ENCODE data around the gene VEGFB.

Gene VEGFB

DNA sequence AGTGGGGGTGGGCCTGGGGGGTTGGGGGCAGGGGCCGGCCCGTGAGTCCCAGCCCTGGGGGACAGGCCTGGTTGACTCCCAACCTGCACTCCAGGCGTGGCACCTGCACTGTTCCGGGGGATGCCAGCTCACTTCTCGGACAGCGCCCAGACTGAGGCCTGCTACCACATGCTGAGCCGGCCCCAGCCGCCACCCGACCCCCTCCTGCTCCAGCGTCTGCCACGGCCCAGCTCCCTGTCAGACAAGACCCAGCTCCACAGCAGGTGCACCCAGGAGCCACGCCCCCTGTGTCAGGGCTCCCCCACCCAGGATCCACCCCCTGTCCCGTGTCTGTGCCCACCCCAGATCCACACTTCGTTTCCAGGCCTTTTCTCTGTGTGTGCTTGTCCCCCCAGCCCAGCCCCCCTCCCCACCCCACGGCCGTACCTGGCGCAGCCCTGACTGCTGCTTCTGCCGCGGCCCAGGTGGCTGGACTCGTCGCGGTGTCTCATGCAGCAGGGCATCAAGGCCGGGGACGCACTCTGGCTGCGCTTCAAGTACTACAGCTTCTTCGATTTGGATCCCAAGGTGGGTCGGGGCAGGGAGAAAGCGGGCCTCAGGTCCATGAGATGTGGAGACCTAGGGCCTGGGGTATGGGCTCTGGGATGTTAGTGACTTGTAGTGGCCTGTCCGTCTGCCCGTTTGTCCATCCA is 23.1 kb upstream of the VEGFB start:
- no peak for DNase-seq

DNA sequence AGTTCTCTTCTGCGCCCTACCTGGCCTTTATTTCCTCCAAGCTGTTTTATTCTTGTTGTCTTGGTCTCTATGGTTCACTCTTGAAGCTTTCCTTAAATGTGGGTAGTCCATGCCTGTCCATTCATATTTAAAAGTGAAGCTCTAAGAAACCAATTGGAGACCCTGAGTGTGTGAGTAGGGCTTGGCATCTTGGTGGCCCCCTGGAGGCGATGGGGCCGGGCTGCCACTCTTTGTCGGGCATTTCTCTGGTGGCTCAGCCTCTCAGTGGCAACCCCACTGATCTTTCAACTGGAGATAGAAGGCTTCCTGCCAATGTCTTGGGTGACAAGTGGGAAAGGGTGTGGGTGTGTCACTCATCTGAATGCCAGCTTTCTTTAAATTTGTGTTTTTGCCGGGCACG is 17.5 kb upstream of the VEGFB start:
- DNase-seq = no peak

DNA sequence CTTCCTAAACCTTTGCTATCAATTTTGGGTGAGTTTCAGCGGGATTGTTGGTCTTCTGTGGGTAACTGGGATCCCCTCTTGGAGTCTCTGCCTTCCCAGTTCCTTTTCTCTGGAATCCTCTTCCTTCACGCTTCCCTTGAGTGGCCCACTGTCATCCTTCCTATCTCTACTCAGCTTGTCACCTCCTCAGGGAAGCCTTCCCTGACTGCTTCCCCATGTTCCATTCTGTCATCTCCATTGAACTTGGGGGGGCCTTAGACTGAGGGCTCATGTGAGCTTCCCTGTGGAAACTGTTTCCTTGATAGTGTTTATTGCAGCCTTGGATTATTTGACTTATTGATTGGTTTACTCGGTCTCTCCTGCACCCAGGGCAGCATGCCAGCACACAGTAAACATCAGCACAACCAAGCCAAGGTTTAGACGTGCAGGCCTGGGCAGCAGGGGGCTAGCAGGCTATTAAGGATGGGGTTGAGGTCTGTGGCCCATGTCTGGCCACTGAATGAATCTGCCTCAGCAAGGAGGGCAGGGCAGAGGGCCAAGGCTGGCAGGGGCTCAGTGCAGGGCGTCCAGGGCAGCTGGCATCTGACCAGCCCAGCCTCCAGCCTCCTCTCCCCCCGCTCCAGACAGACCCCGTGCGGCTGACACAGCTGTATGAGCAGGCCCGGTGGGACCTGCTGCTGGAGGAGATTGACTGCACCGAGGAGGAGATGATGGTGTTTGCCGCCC is 15.6 kb upstream of the VEGFB start:
- no peak for DNase-seq

DNA sequence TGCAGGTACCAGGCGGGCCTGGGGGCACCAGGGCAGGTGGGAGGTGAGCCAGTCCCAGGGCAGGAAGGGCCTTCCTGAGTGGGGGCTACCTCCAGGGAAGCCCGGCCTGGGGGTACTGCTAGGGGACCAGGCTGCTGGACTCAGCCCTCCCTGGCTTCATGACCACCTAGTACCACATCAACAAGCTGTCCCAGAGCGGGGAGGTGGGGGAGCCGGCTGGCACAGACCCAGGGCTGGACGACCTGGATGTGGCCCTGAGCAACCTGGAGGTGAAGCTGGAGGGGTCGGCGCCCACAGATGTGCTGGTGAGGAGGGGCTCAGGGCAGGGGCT is 15.1 kb upstream of the VEGFB start:
- DNase-seq = no peak

DNA sequence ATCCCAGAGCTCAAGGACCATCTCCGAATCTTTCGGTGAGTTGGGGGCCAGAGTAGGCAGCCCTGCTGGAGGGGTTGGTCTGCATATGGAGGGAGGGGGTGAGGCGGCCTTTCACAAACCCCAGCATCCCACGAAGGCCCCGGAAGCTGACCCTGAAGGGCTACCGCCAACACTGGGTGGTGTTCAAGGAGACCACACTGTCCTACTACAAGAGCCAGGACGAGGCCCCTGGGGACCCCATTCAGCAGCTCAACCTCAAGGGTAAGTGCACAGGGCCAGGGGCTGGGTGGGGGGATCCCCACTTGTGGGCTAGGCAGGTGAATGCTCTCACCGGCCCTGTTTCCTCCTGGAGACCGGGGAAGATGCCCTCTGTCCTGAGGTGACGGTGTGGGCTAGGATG is 14.6 kb upstream of the VEGFB start:
- DNase-seq = no peak

DNA sequence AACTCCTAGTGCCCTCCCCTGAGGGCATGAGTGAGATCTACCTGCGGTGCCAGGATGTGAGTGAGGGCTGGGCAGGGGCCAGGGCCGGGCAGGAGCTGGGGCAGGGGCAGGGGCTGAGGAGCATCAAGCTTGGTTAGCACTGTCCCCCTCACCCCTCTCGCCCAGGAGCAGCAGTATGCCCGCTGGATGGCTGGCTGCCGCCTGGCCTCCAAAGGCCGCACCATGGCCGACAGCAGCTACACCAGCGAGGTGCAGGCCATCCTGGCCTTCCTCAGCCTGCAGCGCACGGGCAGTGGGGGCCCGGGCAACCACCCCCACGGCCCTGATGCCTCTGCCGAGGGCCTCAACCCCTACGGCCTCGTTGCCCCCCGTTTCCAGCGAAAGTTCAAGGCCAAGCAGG is 14.1 kb upstream of the VEGFB start:
- no peak for DNase-seq

DNA sequence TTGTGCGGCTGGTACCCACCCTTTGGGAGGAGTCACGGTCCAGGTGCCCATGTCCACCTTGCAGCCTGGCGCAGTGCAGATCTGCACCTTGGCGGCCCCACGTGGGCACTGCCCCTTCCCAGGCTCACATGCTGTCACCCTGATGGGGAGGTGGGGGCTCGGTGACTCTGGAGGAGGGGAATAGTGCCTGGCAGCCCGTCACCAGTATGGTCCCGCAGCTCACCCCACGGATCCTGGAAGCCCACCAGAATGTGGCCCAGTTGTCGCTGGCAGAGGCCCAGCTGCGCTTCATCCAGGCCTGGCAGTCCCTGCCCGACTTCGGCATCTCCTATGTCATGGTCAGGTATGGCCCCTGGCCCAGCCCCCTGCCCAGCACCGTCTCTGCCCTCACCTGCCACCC is 13.6 kb upstream of the VEGFB start:
- no peak for DNase-seq

DNA sequence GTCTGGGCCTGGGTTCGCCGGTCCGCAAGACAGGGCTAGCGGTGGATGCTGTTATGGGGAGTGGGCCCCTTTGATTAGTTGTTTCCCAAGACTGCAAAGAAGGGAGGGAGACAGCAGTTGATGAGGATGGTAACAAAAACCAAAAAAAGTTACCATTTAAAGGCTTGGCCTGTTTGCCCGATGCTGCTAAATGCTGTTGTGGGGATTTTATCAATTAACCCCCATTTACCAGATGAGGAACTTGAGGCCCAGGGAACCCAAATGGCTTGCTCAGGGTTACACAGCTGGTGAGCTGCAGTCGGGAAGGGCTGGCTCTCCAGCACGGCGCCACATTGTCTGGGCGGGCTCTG is 11.8 kb upstream of the VEGFB start:
- no peak for DNase-seq

DNA sequence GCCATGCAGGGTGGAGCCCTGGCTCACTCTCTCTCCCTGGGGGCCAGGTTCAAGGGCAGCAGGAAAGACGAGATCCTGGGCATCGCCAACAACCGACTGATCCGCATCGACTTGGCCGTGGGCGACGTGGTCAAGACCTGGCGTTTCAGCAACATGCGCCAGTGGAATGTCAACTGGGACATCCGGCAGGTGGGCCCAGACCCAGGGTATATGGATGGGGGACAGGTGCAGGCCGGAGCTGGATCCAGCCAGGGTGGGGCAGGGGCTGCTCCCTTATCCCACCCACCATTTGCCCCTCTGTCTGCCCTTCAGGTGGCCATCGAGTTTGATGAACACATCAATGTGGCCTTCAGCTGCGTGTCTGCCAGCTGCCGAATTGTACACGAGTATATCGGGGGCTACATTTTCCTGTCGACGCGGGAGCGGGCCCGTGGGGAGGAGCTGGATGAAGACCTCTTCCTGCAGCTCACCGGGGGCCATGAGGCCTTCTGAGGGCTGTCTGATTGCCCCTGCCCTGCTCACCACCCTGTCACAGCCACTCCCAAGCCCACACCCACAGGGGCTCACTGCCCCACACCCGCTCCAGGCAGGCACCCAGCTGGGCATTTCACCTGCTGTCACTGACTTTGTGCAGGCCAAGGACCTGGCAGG is 11.3 kb upstream of the VEGFB start:
- no peak for DNase-seq

DNA sequence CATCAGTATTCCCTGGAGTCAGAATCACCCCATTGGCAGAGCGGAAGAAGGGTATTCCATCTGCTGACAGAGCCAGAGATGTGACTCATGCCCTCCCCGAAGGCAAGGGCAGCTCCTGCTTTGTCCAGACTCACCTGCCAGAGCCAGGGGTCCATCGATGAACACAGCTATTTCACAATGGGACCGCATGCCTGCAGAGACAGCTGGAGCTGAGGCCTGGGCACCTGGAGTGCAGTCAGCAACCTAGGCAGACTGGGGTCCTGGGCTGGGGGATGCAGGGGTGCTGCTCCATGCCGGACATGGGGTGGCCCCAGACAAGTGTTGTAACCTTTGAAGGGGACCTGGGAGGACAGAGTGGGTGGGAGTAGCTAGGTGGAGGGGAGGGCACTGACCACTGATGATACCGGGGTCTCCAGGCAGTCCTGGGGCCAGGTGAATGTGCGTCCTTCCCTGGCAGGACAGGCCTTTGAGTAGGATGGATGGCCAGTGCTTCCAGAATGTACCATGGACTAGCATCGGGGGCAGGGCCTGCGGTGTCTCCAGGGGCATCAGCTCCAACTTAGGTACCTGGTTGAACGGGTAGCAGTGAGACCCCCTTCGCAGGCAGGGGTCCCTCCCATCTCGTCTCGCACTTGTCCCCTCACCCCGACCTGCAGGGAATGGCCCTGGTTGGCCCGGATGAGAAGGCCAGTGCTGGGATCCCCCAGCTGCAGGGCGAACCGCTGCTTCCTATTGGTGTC is 10.1 kb upstream of the VEGFB start:
- no peak for DNase-seq

DNA sequence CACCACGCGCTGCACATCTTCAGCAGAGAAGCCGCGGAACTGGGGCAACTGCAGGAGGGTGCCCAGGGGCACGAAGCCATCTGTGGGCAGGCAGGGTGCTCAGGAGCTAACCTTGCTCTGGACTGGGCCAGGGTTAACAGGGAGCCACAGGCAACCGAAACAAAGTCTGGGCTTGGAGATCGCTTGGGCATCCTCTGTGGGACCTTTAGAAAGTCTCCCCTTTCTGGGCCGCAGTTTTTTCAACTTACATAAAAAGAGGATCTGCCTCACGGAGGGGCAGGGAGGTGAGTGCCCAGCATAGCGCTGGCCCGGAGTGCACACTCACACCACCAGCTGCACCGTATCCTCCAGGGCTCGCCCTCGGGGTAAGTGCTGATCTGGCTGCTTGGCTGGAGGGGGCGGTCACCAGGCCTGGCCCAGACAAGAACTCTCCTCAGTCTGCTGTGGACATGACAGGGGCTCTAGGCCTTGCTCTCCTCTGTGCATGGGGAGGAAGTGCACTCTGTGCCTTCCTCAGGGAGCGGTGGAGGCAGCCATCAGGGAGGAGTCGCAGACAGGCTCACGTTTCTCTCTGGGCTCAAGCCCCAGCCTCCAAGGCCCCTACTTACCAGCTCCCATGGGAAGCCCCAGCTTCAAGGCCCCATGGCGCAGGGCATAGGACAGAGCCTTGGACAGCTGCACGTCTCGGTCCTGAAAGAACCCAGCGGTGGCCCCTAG is 9.3 kb upstream of the VEGFB start:
- no peak for DNase-seq

DNA sequence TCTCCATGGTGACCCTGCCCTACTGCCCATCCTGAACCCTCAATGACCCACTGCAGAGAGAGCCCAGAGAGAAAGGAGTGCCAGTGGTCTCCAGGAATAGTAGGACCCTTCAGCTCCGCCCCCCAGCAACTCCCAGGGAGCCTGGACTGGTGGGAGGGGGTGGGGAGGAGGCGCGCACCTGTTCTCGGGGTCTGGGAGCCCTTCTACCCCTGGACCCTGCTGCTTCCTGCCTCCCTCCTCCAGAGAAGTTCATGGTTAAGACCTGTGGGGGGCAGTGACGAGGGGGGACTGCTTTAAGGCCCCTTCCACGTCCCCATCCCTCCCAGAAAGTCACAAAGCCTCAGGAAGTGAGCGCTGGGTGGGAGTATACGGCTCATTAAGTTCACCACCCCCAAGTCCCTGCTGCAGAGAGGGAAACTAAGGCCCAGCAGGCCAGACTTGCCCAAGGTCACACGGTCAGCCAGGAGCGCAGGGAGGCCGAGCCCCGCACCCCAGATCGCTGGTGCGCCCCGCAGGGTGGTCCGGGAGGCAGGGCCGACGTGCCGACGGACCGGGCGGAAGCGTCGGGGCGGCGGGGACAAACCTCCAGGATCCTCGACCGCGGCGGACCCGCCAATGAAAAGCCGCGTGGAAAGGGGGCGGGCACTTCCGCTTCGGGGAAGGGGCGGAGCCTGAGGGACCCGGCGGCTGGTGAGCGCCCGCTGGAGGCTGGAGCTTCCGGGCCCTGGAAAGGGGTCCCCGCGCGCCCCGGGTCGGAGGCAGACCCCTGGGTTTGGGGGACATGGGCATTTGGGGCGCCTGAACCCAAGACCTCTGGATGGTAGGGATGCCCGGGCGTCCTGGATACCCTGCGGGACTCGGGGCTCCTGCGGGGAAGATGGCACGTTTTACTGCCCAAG is 8.5 kb upstream of the VEGFB start, which contains the start of the genes NUDT22 and TRPT1:
Gene NUDT22, plus strand, starts transcription at position 667 of the 899 bp plus-strand sequence. CDS start 379 bp downstream, outside the sequence.
Gene TRPT1, minus strand, starts transcription at position 579 of the 899 bp plus-strand sequence. Its CDS starts 326 bp downstream, at position 253.
- peak; percentile 90 for DNase-seq

DNA sequence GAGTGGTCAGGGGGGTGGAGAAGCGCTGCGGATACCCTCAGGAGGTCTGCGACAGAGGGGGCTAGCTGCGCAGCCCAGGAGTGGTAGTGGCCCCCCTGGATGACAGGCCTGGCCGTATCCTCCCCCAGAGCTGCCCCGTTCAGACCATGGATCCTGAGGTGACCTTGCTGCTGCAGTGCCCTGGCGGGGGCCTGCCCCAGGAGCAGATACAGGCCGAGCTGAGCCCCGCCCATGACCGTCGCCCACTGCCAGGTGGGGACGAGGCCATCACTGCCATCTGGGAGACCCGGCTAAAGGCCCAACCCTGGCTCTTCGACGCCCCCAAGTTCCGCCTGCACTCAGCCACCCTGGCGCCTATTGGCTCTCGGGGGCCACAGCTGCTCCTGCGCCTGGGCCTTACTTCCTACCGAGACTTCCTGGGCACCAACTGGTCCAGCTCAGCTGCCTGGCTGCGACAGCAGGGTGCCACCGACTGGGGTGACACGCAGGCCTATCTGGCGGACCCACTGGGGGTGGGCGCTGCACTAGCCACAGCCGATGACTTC is 7.8 kb upstream of the VEGFB start:
- DNase-seq = no peak

DNA sequence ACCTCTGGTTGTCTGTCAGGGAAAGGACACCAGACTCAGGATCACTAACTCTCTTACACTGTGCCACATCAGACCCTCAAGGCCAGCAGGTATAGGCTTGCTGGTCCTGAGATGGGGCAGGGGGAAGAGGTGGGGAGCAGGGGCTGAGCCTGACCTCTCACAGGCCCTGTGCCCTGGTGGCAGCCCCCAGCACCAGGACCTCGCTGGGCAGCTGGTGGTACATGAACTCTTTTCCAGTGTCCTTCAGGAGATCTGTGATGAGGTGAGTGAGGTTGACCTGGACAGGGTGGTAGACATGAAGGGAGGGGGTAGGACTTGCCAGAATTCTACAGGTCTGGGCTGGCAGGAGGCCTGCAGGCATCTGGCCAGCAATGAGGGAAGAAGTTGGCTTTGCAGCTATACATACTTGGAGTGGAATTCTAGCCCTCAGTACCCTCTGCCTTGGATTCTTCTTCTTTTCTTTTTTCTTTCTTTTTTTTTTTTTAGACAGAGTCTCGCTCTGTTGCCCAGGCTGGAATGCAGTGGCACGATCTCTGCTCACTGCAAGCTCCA is 6.9 kb upstream of the VEGFB start:
- DNase-seq = no peak

DNA sequence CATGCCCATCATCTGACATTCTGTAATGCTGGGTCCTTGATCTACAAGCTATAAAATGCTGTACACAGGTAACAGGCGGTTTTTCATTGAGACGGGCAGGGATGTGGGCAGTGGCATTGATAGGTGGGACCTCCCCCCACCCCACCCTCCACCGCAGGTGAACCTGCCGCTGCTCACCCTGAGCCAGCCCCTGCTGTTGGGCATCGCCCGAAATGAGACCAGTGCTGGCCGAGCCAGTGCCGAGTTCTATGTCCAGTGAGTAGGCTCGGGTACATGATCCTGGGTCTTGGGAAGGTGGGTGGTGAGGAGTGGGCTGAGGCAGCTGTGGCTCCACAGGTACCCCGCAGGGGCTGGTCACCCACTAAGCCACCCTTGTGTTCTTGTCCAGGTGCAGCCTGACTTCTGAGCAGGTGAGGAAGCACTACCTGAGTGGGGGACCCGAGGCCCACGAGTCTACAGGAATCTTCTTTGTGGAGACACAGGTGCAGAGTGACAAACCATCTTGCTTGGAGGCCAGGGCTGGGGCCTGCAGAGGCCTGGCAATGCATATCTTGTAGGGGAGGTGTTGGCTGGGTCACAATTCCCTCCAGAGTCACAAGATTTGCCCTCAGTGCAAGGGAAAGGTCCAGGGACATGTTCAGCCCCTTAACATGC is 5.2 kb upstream of the VEGFB start:
- DNase-seq = no peak

DNA sequence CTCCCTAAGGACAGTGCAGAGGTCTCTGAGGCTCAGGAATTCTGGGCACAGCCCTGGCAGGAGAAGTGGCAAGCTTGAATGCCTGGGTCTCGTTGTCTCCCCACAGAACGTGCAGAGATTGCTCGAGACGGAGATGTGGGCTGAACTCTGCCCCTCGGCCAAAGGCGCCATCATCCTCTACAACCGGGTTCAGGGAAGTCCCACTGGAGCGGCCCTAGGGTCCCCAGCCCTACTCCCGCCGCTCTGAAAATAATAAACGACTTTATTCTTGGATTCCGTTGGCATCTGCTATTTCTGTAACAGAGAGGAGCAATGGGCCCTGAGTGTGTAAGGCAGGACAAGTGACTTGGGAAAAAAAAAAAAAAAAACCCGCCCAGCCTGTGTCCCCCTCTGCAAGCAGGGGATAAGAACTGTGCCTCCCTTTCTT is 4.6 kb upstream of the VEGFB start:
- no peak for DNase-seq

DNA sequence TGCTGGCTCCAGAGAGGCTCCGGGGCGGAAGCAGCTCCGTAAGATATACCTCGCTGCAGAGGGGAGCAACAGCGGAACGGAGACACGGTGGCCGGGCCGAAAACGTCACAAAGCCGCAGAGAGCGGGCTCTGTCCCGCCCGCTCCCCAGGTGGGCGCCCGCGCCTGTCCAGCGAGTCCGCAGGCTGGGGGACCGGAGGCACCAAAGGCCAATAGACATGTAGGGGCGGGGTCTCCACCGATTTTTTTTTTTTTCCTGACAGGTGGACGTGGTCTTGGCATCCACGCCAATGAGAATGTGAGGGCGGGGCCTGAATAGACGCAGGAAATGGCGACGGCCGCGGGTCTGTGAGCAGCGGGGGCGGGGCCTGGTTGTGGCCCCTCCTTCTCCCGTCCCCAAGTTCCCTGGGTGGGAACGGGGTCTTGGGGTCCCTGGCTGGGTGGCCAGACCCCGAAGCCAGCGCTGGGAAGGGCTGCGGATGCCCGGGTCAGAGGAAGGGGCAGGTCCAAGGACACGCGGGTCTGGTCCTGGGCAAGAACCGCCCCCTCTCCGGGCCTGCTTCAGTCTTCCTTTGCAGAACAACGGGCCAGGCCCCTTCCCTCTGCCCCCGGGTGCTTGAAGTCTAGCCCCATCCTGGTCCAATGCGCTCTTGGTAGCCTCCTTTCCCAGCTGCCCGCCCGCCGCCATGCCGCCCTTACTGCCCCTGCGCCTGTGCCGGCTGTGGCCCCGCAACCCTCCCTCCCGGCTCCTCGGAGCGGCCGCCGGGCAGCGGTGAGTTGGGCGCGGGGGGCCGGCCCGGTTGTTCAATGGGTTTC is 4.0 kb upstream of the VEGFB start, which contains the start of gene DNAJC4:
Gene DNAJC4, plus strand, starts transcription at position 378 of the 814 bp plus-strand sequence. Its CDS starts 307 bp downstream, at position 685.
- DNase-seq = peak; percentile 97

DNA sequence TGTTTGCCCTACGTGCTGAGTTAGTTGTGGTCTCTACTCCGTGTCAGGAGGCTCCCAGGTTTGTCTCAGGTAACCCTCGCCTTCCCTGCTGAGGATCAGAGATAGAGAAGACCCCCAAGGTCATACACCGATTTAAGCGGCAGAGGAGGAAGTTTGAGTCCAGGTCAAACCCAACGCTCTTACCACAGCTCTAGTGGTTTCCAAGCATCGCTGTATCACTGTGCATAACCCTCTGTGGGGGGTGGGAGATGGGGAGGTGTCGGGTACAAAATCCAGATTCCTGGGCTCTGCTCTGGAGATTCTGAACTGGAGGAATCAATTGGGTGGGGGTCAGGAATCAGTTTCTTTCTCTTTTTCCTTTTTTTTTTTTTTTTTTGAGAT is 3.4 kb upstream of the VEGFB start:
- DNase-seq = no peak

DNA sequence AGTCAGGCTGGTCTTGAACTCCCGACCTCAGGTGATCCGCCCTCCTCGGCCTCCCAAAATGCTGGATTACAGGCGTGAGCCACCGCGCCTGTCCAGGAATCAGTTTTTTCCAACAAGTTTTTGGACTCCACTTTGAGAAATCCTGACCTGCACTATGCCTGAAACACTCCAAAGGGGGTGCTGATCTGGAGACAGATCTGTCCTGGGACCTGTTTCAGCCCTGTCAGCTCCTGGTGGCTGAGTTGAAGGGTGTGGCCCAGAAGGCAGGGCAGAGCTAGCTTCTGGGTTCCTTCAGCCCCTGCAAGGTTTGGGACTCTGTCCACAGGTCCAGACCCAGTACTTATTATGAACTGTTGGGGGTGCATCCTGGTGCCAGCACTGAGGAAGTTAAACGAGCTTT is 2.8 kb upstream of the VEGFB start:
- DNase-seq = no peak
